GM10266 (cell line): ENCODE data around the gene NRL.

Source experiments
- DNase-seq: peaks from one replicate; pipeline ENCODE4 v3.0.0; 2012; ENCODE audit errors: extremely low spot score
- CTCF ChIP-seq: IDR thresholded peaks from 2 replicates; pipeline ENCODE4 v1.5.1; 2012; ENCODE audit warnings: mild to moderate bottlenecking, low read depth; ENCODE audit not compliant: control insufficient read depth, insufficient read depth; ENCODE audit errors: missing control alignments

Gene NRL

DNA sequence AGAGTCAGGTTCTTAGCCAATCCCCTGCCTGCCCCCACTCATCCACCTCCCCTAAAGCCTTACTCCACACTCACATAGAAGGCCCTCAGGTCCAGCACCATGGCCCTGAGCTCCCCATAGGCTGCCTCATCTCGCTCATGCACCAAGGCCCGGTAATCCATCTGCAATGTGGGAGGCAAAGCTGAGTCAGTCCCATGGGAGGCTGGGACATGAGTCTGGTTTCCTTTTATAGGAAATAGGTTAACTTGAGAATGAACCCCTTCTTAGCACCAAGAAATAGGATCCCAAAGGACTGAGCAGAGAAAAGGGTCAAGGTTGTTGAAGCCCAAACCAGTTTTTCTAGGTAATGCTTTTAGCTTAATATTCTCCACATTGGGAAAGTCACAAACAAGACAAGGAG lies 28.8 kb upstream of the NRL start:
- no peak for TF ChIP-seq CTCF
- no peak for DNase-seq

DNA sequence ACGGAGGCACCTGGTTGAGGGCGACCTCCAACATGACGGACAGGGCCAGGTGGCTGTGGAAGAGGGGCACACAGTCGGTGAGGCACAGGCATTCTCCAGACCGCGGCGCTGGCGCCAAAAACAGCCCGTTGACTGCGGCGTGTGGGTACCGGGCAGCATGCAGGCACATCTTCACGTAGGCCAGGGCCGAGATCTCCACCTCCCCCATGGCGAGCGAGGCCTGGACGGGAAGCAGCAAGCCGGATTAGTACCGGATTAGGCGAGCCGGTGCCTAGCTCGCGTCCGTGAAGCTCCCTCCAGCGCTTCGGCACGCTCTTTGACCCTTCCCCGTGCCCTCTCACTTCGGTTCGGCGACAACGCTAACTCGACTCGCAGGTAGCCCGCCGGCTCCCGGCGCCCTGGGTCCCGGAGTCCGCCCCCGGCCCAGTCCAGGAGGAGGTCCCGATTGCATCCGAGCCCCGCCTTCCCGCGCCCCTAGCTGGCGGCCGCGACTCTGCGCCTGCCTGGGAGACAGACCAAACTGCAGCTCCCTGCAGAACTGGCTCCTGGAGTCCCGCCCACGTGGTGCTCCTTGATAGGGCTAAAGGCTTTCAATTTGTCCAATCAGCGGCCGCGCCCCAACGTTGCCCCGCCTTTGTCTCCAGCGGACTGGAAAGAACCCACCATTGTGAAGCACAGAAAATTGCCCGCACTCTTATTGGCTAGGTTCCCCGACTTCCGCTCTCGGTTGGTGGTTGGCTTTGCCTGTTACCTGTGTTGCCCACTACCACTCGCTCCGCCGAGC lies 26.5 kb upstream of the NRL start, which contains the start of gene EMC9:
TSS of gene EMC9 (minus strand) at position 495 of the 784 bp plus-strand sequence. CDS start at position 208, 287 bp downstream.
- DNase-seq = peak; percentile 96
- peak; percentile 7 for TF ChIP-seq CTCF

GRCh38 chr14:24139272-24139934 lies 24.7 kb upstream of the NRL start:
- DNase-seq = no peak
- no peak for TF ChIP-seq CTCF

DNA sequence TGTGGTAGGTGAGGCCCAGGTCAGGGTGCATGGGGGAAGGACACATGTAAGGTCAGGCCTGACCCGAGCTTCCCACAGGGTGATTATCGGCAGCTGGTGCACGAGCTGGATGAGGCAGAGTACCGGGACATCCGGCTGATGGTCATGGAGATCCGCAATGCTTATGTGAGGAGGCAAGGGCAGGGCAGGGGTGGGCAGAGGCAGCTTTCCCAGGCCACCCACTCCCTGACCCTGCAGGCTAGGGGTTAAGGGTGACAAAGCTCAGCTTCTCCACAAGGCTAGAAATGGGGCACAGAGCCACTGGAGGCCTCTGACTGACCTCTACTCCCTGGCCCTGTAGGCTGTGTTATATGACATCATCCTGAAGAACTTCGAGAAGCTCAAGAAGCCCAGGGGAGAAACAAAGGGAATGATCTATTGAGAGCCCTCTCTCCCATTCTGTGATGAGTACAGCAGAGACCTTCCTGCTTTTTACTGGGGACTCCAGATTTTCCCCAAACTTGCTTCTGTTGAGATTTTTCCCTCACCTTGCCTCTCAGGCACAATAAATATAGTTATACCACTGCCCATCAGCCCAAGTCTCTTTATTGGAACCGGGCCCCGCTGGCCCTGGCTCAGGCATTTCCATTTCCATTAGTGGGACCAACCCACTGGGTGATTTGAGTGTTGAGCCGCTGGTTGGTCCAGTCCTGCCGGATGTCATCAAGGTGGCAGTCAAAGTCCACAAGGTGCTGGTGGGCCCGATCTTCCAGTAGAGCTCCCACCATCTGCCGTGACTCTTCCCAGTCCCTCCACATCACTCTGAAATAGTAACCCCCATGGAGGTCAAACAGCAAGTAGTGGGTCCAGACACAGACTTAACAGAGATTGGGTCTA lies 23.9 kb upstream of the NRL start:
- no peak for DNase-seq
- no peak for TF ChIP-seq CTCF

- no peak for TF ChIP-seq CTCF
Measured at GRCh38 chr14:24137529-24138395, 23.0 kb upstream of the NRL start.

DNA sequence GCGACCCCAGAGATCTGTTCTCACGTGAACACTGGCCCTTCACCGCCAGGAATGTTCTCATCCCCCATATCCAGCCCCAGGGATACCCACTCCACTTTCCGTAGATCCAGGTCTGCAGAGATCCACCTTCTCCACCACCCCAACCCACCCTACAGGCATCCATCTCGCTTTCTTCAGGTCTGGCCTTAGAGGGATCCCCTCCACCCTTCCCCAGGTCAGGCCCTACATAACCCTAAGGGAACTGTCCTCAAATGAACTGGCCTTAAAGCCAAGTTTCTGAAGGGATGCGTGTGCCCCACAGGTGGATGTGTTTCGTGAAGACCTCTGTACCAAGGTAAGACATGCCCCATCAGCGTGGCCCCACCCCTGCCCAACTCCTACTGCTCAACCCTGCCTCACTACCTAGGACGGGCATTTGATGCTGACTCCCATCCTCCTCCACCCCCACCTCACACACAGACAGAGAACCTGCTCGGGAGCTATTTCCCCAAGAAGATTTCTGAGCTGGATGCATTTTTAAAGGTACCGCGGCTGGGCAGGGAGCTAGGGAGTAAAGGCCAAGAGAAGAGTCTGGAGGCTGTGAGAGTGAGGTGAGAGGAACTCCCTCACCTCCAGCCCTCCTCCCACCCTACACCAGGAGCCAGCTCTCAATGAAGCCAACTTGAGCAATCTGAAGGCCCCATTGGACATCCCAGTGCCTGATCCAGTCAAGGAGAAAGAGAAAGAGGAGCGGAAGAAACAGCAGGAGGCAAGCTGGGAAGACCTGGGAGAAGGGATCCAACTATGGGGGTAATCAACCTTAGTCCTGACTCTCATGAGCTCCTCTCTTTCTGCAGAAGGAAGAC lies 22.2 kb upstream of the NRL start:
- no peak for DNase-seq

More at GRCh38 chr14:24137529-24138395, 23.0 kb upstream of the NRL start:
- no peak for DNase-seq

More for the DNA sequence above, 22.2 kb upstream of the NRL start:
- no peak for TF ChIP-seq CTCF
